ENCODE data around the gene PCDHGA5.
"Not testable (repeated sequence)": the region's sequence is repeated elsewhere in the genome, so short reads cannot be mapped to it uniquely, and the experiment has no call there.

DNA sequence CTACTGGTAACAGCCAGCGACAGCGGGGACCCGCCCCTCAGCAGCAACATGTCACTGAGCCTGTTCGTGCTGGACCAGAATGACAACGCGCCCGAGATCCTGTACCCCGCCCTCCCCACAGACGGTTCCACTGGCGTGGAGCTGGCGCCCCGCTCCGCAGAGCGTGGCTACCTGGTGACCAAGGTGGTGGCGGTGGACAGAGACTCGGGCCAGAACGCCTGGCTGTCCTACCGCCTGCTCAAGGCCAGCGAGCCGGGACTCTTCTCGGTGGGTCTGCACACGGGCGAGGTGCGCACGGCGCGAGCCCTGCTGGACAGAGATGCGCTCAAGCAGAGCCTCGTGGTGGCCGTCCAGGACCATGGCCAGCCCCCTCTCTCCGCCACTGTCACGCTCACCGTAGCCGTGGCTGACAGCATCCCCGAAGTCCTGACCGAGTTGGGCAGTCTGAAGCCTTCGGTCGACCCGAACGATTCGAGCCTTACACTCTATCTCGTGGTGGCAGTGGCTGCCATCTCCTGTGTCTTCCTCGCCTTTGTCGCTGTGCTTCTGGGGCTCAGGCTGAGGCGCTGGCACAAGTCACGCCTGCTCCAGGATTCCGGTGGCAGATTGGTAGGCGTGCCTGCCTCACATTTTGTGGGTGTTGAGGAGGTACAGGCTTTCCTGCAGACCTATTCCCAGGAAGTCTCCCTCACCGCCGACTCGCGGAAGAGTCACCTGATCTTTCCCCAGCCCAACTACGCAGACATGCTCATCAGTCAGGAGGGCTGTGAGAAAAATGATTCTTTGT lies 30.6 kb downstream of the PCDHGA5 start:
- TF ChIP-seq, protein P1, sequence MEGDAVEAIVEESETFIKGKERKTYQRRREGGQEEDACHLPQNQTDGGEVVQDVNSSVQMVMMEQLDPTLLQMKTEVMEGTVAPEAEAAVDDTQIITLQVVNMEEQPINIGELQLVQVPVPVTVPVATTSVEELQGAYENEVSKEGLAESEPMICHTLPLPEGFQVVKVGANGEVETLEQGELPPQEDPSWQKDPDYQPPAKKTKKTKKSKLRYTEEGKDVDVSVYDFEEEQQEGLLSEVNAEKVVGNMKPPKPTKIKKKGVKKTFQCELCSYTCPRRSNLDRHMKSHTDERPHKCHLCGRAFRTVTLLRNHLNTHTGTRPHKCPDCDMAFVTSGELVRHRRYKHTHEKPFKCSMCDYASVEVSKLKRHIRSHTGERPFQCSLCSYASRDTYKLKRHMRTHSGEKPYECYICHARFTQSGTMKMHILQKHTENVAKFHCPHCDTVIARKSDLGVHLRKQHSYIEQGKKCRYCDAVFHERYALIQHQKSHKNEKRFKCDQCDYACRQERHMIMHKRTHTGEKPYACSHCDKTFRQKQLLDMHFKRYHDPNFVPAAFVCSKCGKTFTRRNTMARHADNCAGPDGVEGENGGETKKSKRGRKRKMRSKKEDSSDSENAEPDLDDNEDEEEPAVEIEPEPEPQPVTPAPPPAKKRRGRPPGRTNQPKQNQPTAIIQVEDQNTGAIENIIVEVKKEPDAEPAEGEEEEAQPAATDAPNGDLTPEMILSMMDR (IDR thresholded peaks at IDR 0.05) = not testable (repeated sequence)
- not testable (repeated sequence) for TF ChIP-seq POLR2A (IDR thresholded peaks at IDR 0.05)

All from testis (tissue), 2 donors.